Neural cell (in vitro differentiated cells): ENCODE measurements around the gene SIK3. TPM values are rescaled to one million over a fixed set of nuclear protein-coding genes. Genes with fewer than 3 reads are reported as not detected.

ENCODE experiments used
- H2AFZ ChIP-seq: fragments of 200-600, 300-800 bp; sonication (generic), shearing (Covaris generic); 2 replicates; pipeline ENCODE4 v1.6.0; 2014; ENCODE audit warnings: low read depth, mild to moderate bottlenecking, antibody characterized with exemption, low read length, moderate library complexity
- H3F3A ChIP-seq: fragments of 200-600 bp; shearing (Covaris generic); 2 replicates; pipeline ENCODE4 v1.6.1; 2016; ENCODE audit warnings: mild to moderate bottlenecking, moderate library complexity, mixed read lengths, antibody characterized with exemption, low read length; ENCODE audit not compliant: insufficient read depth, poor library complexity, severe bottlenecking
- H3K27ac ChIP-seq: fragments of 200-600, 300-800 bp; sonication (generic), shearing (Covaris generic); 2 replicates; pipeline ENCODE4 v1.5.1; 2014; ENCODE audit warnings: mild to moderate bottlenecking, low read length, moderate library complexity
- H3K27me3 ChIP-seq: fragments of 300-800, 200-600 bp; sonication (generic), shearing (Covaris generic); 2 replicates; pipeline ENCODE4 v1.6.0; 2014; ENCODE audit warnings: mild to moderate bottlenecking, low read depth, low read length, moderate library complexity; ENCODE audit not compliant: insufficient read depth
- H3K36me3 ChIP-seq: fragments of 300-800, 200-600 bp; sonication (generic), shearing (Covaris generic); 2 replicates; pipeline ENCODE4 v1.5.1; 2014; ENCODE audit warnings: mild to moderate bottlenecking, antibody characterized with exemption, low read length, moderate library complexity; ENCODE audit not compliant: insufficient read depth
- H3K4me2 ChIP-seq: fragments of 300-800, 200-600 bp; sonication (generic), shearing (Covaris generic); 2 replicates; pipeline ENCODE4 v1.6.0; 2014; ENCODE audit warnings: mild to moderate bottlenecking, low read length
- H3K4me3 ChIP-seq: fragments of 300-800, 200-600 bp; sonication (generic), shearing (Covaris generic); 2 replicates; pipeline ENCODE4 v1.5.1; 2014; ENCODE audit warnings: mild to moderate bottlenecking, low read length, moderate library complexity
- H3K79me2 ChIP-seq: fragments of 200-600 bp; shearing (Covaris generic); replicated peaks from 2 replicates; pipeline ENCODE4 v1.6.0; 2014; ENCODE audit warnings: mild to moderate bottlenecking, low read length, moderate library complexity; ENCODE audit not compliant: insufficient read depth
- H3K9ac ChIP-seq: fragments of 300-800, 200-600 bp; sonication (generic), shearing (Covaris generic); 2 replicates; pipeline ENCODE4 v1.6.1; 2016; ENCODE audit warnings: mild to moderate bottlenecking, low read length, mixed read lengths
- H3K9me2 ChIP-seq: fragments of 200-600 bp; shearing (Covaris generic); 2 replicates; pipeline ENCODE4 v1.6.1; 2016; ENCODE audit warnings: mild to moderate bottlenecking, low read length, mixed read lengths; ENCODE audit not compliant: insufficient read depth
- H3K9me3 ChIP-seq: fragments of 200-600, 300-800 bp; sonication (generic), shearing (Covaris generic); 2 replicates; pipeline ENCODE4 v1.6.1; 2016; ENCODE audit warnings: mild to moderate bottlenecking, mixed run types, low read length, moderate library complexity, mixed read lengths
- H4K20me1 ChIP-seq: fragments of 200-600 bp; shearing (Covaris generic); 2 replicates; pipeline ENCODE4 v1.6.1; 2016; ENCODE audit warnings: mild to moderate bottlenecking, mixed run types; ENCODE audit not compliant: insufficient read depth
- EP300 ChIP-seq: fragments of 450-650 bp; conservative IDR thresholded peaks from 2 replicates; pipeline ENCODE4 v1.6.1; 2014; ENCODE audit warnings: antibody characterized with exemption, mild to moderate bottlenecking, moderate library complexity; ENCODE audit not compliant: poor library complexity, severe bottlenecking
- EZH2 ChIP-seq: fragments of 200-600, 300-800 bp; shearing (Covaris generic), sonication (generic); IDR thresholded peaks from 2 replicates; pipeline ENCODE4 v1.6.1; 2014; ENCODE audit warnings: antibody characterized with exemption, low read length, borderline replicate concordance, mild to moderate bottlenecking; ENCODE audit not compliant: insufficient read depth, poor library complexity, severe bottlenecking
- MXI1 ChIP-seq: fragments of 450-650 bp; conservative IDR thresholded peaks from 2 replicates; pipeline ENCODE4 v1.6.1; 2014; ENCODE audit warnings: antibody characterized with exemption, mild to moderate bottlenecking; ENCODE audit not compliant: poor library complexity, severe bottlenecking
- POLR2AphosphoS5 ChIP-seq: IDR thresholded peaks from 2 replicates; pipeline ENCODE4 v1.6.1; 2012
- RAD21 ChIP-seq: fragments of 450-650 bp; conservative IDR thresholded peaks from 2 replicates; pipeline ENCODE4 v1.6.1; 2014; ENCODE audit warnings: antibody characterized with exemption, mild to moderate bottlenecking, moderate library complexity
- SMC3 ChIP-seq: fragments of 450-650 bp; conservative IDR thresholded peaks from 2 replicates; pipeline ENCODE4 v1.6.1; 2014; ENCODE audit warnings: antibody characterized with exemption, mild to moderate bottlenecking, moderate library complexity; ENCODE audit not compliant: poor library complexity
- TAF1 ChIP-seq: IDR thresholded peaks from 2 replicates; pipeline ENCODE4 v1.6.1; 2012; ENCODE audit warnings: low read depth
- polyA plus RNA-seq: library from polyadenylated mRNA; depleted of rRNA; stranded (reverse); fragments of >200 nt; gene quantifications from 2 replicates; pipeline ENCODE4 v1.2.3, GENCODE V29; 2014
- TF ChIP-seq, protein P1 (sequence below): fragments of 450-650 bp; IDR thresholded peaks from 2 replicates; pipeline ENCODE4 v1.5.1; 2014; ENCODE audit warnings: antibody characterized with exemption, mild to moderate bottlenecking, moderate library complexity; ENCODE audit not compliant: poor library complexity, severe bottlenecking
- TF ChIP-seq, protein P2 (sequence below): IDR thresholded peaks from 2 replicates; pipeline ENCODE4 v1.6.1; 2012; ENCODE audit warnings: borderline replicate concordance

Gene SIK3
- polyA plus RNA-seq, 1 donor from 2014 or later = 11.2 TPM

DNA sequence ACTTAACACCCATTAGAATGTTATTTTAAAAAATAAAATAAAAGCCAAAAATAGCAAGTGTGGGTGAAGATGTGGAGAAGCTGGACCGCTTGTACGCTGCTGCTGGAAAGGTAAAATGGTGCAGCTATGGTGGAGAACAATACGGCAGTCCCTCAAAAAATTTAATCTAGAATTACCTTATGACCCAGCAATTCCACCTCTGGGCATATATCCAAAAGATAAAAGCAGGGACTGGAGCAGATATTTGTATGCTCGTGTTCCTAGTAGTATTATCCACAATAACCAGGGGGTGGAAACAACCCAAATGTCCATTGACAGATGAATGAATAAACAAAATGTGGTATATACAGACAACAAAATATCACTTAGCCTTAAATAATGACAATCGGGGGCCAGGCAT, 300.4 kb downstream of the SIK3 start:
- Histone ChIP-seq H3K36me3 (no peaks in the 10 kb centered on the region), H3K4me2 (no peak overlapping the region), H3K9me2 (no peaks in the 10 kb centered on the region), H3K27ac (no peak overlapping the region), H4K20me1 (no peaks in the 10 kb centered on the region), H3K27me3 (no peaks in the 10 kb centered on the region), H3K79me2 (no peaks in the 10 kb centered on the region), H3K9ac (no peak overlapping the region), H3K9me3 (no peaks in the 10 kb centered on the region), H3K4me3 (no peak overlapping the region), H3F3A (no peaks in the 10 kb centered on the region), H2AFZ (no peak overlapping the region)
- TF ChIP-seq, protein P1, sequence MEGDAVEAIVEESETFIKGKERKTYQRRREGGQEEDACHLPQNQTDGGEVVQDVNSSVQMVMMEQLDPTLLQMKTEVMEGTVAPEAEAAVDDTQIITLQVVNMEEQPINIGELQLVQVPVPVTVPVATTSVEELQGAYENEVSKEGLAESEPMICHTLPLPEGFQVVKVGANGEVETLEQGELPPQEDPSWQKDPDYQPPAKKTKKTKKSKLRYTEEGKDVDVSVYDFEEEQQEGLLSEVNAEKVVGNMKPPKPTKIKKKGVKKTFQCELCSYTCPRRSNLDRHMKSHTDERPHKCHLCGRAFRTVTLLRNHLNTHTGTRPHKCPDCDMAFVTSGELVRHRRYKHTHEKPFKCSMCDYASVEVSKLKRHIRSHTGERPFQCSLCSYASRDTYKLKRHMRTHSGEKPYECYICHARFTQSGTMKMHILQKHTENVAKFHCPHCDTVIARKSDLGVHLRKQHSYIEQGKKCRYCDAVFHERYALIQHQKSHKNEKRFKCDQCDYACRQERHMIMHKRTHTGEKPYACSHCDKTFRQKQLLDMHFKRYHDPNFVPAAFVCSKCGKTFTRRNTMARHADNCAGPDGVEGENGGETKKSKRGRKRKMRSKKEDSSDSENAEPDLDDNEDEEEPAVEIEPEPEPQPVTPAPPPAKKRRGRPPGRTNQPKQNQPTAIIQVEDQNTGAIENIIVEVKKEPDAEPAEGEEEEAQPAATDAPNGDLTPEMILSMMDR = no peak
- TF ChIP-seq EP300 (no peak), EZH2 (no peak), TAF1 (no peak), SMC3 (no peak), MXI1 (no peak), POLR2AphosphoS5 (no peak), RAD21 (no peak)
- TF ChIP-seq, protein P2, sequence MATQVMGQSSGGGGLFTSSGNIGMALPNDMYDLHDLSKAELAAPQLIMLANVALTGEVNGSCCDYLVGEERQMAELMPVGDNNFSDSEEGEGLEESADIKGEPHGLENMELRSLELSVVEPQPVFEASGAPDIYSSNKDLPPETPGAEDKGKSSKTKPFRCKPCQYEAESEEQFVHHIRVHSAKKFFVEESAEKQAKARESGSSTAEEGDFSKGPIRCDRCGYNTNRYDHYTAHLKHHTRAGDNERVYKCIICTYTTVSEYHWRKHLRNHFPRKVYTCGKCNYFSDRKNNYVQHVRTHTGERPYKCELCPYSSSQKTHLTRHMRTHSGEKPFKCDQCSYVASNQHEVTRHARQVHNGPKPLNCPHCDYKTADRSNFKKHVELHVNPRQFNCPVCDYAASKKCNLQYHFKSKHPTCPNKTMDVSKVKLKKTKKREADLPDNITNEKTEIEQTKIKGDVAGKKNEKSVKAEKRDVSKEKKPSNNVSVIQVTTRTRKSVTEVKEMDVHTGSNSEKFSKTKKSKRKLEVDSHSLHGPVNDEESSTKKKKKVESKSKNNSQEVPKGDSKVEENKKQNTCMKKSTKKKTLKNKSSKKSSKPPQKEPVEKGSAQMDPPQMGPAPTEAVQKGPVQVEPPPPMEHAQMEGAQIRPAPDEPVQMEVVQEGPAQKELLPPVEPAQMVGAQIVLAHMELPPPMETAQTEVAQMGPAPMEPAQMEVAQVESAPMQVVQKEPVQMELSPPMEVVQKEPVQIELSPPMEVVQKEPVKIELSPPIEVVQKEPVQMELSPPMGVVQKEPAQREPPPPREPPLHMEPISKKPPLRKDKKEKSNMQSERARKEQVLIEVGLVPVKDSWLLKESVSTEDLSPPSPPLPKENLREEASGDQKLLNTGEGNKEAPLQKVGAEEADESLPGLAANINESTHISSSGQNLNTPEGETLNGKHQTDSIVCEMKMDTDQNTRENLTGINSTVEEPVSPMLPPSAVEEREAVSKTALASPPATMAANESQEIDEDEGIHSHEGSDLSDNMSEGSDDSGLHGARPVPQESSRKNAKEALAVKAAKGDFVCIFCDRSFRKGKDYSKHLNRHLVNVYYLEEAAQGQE = no peak

DNA sequence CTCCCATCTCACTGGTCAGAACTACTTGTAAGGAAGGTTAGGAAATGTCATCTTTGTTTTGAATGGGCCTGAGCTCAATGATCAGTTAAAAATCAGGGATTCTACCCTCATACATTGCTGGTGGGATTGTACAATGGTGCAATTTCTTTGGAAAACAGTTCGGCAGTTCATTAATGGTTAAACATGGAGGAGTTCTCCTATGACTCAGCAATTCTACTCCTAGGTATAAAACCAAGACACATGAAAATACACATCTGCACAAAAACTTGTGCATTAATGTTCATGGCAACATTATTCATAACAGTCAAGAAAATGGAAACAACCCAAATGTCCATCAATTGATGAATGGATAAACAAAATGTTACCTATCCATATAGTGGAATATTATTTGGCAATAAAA, 301.7 kb downstream of the SIK3 start:
- no peak overlapping the region for H2AFZ ChIP-seq
- no peaks in the 10 kb centered on the region for H3K27me3 ChIP-seq
- no peaks in the 10 kb centered on the region for H3K9me2 ChIP-seq
- no peaks in the 10 kb centered on the region for H4K20me1 ChIP-seq
- H3K9me3 ChIP-seq = no peaks in the 10 kb centered on the region
- H3K36me3 ChIP-seq = no peaks in the 10 kb centered on the region
- no peak overlapping the region for H3K4me3 ChIP-seq
- H3K9ac ChIP-seq = no peak overlapping the region
- H3F3A ChIP-seq = no peaks in the 10 kb centered on the region
- H3K79me2 ChIP-seq = no peaks in the 10 kb centered on the region
- H3K4me2 ChIP-seq = no peak overlapping the region
- no peak overlapping the region for H3K27ac ChIP-seq
- TF ChIP-seq RAD21 (no peak), EZH2 (no peak), TAF1 (no peak), MXI1 (no peak), POLR2AphosphoS5 (no peak), SMC3 (no peak), EP300 (no peak)
- TF ChIP-seq, protein P1 = no peak
- TF ChIP-seq, protein P2 = no peak
